Measurements from ENCODE around the gene ARL5A.

DNA sequence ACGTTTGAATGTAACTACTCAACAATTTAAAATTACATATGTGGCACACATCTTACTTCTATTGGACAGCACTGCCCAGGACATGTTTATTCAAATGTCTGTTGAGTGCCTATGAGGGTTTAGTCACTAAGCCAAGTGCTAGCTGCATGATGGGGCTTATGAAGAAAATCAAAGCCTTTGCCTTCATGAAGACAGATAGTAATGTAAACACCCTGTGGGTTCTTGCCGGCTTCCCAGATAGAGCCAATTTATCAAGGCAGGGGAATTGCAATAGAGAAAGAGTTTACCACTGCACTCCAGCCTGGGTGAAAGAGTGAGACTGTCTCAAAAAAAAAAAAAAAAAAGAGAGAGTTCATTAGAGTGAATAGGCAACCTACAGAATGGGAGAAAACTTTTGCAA lies 50.3 kb downstream of the ARL5A start:
- TF ChIP-seq, protein P1, sequence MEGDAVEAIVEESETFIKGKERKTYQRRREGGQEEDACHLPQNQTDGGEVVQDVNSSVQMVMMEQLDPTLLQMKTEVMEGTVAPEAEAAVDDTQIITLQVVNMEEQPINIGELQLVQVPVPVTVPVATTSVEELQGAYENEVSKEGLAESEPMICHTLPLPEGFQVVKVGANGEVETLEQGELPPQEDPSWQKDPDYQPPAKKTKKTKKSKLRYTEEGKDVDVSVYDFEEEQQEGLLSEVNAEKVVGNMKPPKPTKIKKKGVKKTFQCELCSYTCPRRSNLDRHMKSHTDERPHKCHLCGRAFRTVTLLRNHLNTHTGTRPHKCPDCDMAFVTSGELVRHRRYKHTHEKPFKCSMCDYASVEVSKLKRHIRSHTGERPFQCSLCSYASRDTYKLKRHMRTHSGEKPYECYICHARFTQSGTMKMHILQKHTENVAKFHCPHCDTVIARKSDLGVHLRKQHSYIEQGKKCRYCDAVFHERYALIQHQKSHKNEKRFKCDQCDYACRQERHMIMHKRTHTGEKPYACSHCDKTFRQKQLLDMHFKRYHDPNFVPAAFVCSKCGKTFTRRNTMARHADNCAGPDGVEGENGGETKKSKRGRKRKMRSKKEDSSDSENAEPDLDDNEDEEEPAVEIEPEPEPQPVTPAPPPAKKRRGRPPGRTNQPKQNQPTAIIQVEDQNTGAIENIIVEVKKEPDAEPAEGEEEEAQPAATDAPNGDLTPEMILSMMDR (IDR thresholded peaks at IDR 0.05; ENCODE audit: low read length) = no peak
- TF ChIP-seq EZH2phosphoT487 (IDR thresholded peaks at IDR 0.05; ENCODE audit: low read length) (no peak), EZH2 (optimal IDR thresholded peaks at IDR 0.05; ENCODE audit: low read depth, low read length) (no peak)
